Measurements from ENCODE around the gene ETNPPL.

Gene ETNPPL

DNA sequence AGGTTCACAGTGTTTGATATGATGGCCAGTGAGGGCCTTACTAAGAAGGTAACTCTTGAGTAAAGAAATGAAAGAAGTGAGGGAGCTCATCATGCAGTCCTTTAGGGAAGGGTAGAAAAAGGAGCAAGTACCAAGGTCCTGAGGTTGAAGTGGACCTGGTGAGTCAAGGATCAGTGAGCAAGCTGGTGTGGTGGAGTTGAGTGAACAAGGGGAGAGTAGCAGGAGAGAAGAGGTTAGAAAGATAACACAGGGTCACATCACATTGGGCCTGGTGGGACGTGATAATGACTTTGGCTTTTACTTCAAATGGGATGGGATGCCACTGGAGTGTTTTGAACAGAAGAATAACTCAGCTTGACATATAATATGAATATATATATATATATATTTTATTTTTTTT lies 67.8 kb downstream of the ETNPPL start:
- Histone ChIP-seq H3K9ac (ENCODE audit: low read depth, low read length) (no peak overlapping the region), H3K9me3 (ENCODE audit: insufficient read depth, low read length, severe bottlenecking) (no peaks in the 10 kb centered on the region), H3K27me3 (ENCODE audit: insufficient read depth, low read length, poor library complexity) (no peaks in the 10 kb centered on the region), H3K27ac (ENCODE audit: low read length) (no peak overlapping the region), H3K36me3 (ENCODE audit: insufficient read depth, low read length) (no peaks in the 10 kb centered on the region), H2AFZ (ENCODE audit: low read depth, low read length) (no peak overlapping the region), H4K20me1 (ENCODE audit: insufficient read depth, low read length) (no peaks in the 10 kb centered on the region), H3K4me2 (ENCODE audit: insufficient read depth, low read length) (no peak overlapping the region), H3K4me3 (ENCODE audit: low read depth in 1 of 2, low read length in 2 of 2) (no peak overlapping the region), H3K4me1 (ENCODE audit: insufficient read depth, low read length) (no peaks in the 10 kb centered on the region), H3K79me2 (ENCODE audit: insufficient read depth, low read length) (no peaks in the 10 kb centered on the region)
- ATAC-seq (ENCODE audit: insufficient read depth, low read depth) (no peak), DNase-seq (no peak)
- no peak for TF ChIP-seq CTCF (IDR thresholded peaks at IDR 0.05; ENCODE audit: borderline replicate concordance, extremely low read depth, low read length, poor library complexity, severe bottlenecking)

GRCh38 chr4:108694423-108694822 lies 68.4 kb downstream of the ETNPPL start:
- Histone ChIP-seq H3K4me1 (ENCODE audit: insufficient read depth, low read length) (no peaks in the 10 kb centered on the region), H3K79me2 (ENCODE audit: insufficient read depth, low read length) (no peaks in the 10 kb centered on the region), H3K4me2 (ENCODE audit: insufficient read depth, low read length) (no peak overlapping the region), H4K20me1 (ENCODE audit: insufficient read depth, low read length) (no peaks in the 10 kb centered on the region), H3K9me3 (ENCODE audit: insufficient read depth, low read length, severe bottlenecking) (no peaks in the 10 kb centered on the region), H3K36me3 (ENCODE audit: insufficient read depth, low read length) (no peaks in the 10 kb centered on the region), H3K27me3 (ENCODE audit: insufficient read depth, low read length, poor library complexity) (no peaks in the 10 kb centered on the region), H3K27ac (ENCODE audit: low read length) (no peak overlapping the region), H3K9ac (ENCODE audit: low read depth, low read length) (no peak overlapping the region), H3K4me3 (ENCODE audit: low read depth in 1 of 2, low read length in 2 of 2) (no peak overlapping the region), H2AFZ (ENCODE audit: low read depth, low read length) (no peak overlapping the region)
- no peak for ATAC-seq (ENCODE audit: insufficient read depth, low read depth)
- TF ChIP-seq EZH2 (IDR thresholded peaks at IDR 0.05; ENCODE audit: borderline replicate concordance, low read depth, low read length, severe bottlenecking) = no peak
- no peak for TF ChIP-seq CTCF (IDR thresholded peaks at IDR 0.05; ENCODE audit: borderline replicate concordance, extremely low read depth, low read length, poor library complexity, severe bottlenecking)
- DNase-seq = no peak

DNA sequence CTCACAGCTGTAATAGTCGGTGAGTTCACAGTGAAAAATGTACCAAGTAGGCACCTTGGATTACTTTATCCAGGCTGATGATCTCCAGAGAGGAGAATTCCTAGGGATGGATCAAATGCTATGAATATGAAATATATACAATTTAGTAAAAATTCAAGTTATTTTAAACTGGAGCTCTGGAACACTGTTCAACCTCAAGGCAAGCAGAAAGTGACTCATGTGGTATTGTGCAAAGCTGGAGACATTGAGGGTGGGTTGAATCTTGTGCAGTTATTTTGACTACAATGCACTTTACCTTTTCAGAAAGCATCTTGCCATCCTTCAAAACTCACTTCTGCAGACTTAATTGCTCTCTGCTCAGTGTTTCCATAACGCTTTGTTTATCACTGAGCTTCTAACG lies 69.0 kb downstream of the ETNPPL start:
- no peaks in the 10 kb centered on the region for H4K20me1 ChIP-seq (ENCODE audit: insufficient read depth, low read length)
- H3K27me3 ChIP-seq (ENCODE audit: insufficient read depth, low read length, poor library complexity) = no peaks in the 10 kb centered on the region
- no peaks in the 10 kb centered on the region for H3K79me2 ChIP-seq (ENCODE audit: insufficient read depth, low read length)
- ATAC-seq (ENCODE audit: insufficient read depth, low read depth) = no peak
- TF ChIP-seq CTCF (IDR thresholded peaks at IDR 0.05; ENCODE audit: borderline replicate concordance, extremely low read depth, low read length, poor library complexity, severe bottlenecking) (no peak), EZH2 (IDR thresholded peaks at IDR 0.05; ENCODE audit: borderline replicate concordance, low read depth, low read length, severe bottlenecking) (no peak)
- no peak for DNase-seq
- H3K4me2 ChIP-seq (ENCODE audit: insufficient read depth, low read length) = no peak overlapping the region
- no peaks in the 10 kb centered on the region for H3K9me3 ChIP-seq (ENCODE audit: insufficient read depth, low read length, severe bottlenecking)
- no peaks in the 10 kb centered on the region for H3K36me3 ChIP-seq (ENCODE audit: insufficient read depth, low read length)
- no peak overlapping the region for H3K9ac ChIP-seq (ENCODE audit: low read depth, low read length)
- H2AFZ ChIP-seq (ENCODE audit: low read depth, low read length) = no peak overlapping the region
- H3K27ac ChIP-seq (ENCODE audit: low read length) = no peak overlapping the region
- no peak overlapping the region for H3K4me3 ChIP-seq (ENCODE audit: low read depth in 1 of 2, low read length in 2 of 2)
- H3K4me1 ChIP-seq (ENCODE audit: insufficient read depth, low read length) = no peaks in the 10 kb centered on the region

GRCh38 chr4:108693211-108693610 lies 69.6 kb downstream of the ETNPPL start:
- Histone ChIP-seq H3K27ac (ENCODE audit: low read length) (no peak overlapping the region), H3K4me2 (ENCODE audit: insufficient read depth, low read length) (no peak overlapping the region), H3K9ac (ENCODE audit: low read depth, low read length) (no peak overlapping the region), H3K27me3 (ENCODE audit: insufficient read depth, low read length, poor library complexity) (no peaks in the 10 kb centered on the region), H3K36me3 (ENCODE audit: insufficient read depth, low read length) (no peaks in the 10 kb centered on the region), H4K20me1 (ENCODE audit: insufficient read depth, low read length) (no peaks in the 10 kb centered on the region), H3K79me2 (ENCODE audit: insufficient read depth, low read length) (no peaks in the 10 kb centered on the region), H3K4me3 (ENCODE audit: low read depth in 1 of 2, low read length in 2 of 2) (no peak overlapping the region), H3K4me1 (ENCODE audit: insufficient read depth, low read length) (no peaks in the 10 kb centered on the region), H2AFZ (ENCODE audit: low read depth, low read length) (no peak overlapping the region), H3K9me3 (ENCODE audit: insufficient read depth, low read length, severe bottlenecking) (no peaks in the 10 kb centered on the region)
- ATAC-seq (ENCODE audit: insufficient read depth, low read depth) (no peak), DNase-seq (no peak)
- TF ChIP-seq CTCF (IDR thresholded peaks at IDR 0.05; ENCODE audit: borderline replicate concordance, extremely low read depth, low read length, poor library complexity, severe bottlenecking) (no peak), EZH2 (IDR thresholded peaks at IDR 0.05; ENCODE audit: borderline replicate concordance, low read depth, low read length, severe bottlenecking) (no peak)

All from DND-41 (cell line).